Measurements from ENCODE around the gene GPATCH4.

GRCh38 chr1:156625436-156626078, 24.3 kb upstream of the GPATCH4 start:
- TF ChIP-seq POLR2A (IDR thresholded peaks at IDR 0.05; ENCODE audit: borderline replicate concordance, extremely low read depth, insufficient read depth, insufficient read length) (no peak), SRF (IDR thresholded peaks at IDR 0.05; ENCODE audit: low read depth) (no peak), FOSL1 (IDR thresholded peaks at IDR 0.05; ENCODE audit: low read depth) (no peak), POLR2AphosphoS5 (IDR thresholded peaks at IDR 0.05; ENCODE audit: low read depth, low read length) (no peak), CTCF (IDR thresholded peaks at IDR 0.05 in 2 of 3, conservative IDR thresholded peaks at IDR 0.05 in 1 of 3; ENCODE audit: borderline replicate concordance in 1 of 3, insufficient read depth in 1 of 3, low read depth in 2 of 3, low read length in 2 of 3) (peak; percentile 68 to 91 (median 84); a peak in 5 of 6 replicates), RAD21 (IDR thresholded peaks at IDR 0.05; ENCODE audit: low read depth) (peak; percentile 73)

All from HCT116 (cell line).